Breast epithelium (tissue), 4 donors: ENCODE results near the gene FLOT1. TPM values are rescaled to one million over a fixed set of nuclear protein-coding genes. Genes with fewer than 3 reads are reported as not detected.

Experiments
- DNase-seq, 2 donors: peaks; one replicate each; pipeline ENCODE4 v3.0.0-alpha.2; 2019; ENCODE audit warnings: low spot score in 2 of 2
- H3K27ac ChIP-seq, 2 donors: fragments of 200-600 bp; sonication (generic) in 1 of 2; one replicate each; pipeline ENCODE4 v1.5.1; 2016 to 2019; ENCODE audit warnings: mild to moderate bottlenecking in 1 of 2
- H3K27me3 ChIP-seq, 2 donors: fragments of 200-600 bp; sonication (generic) in 1 of 2; one replicate each; pipeline versions ENCODE4 v1.5.1 to v1.6.0; 2017 to 2019; ENCODE audit warnings: control low read depth in 1 of 2, mild to moderate bottlenecking in 1 of 2
- H3K36me3 ChIP-seq: fragments of 200-600 bp; one replicate; pipeline ENCODE4 v1.5.1; 2019
- H3K4me1 ChIP-seq, 2 donors: fragments of 200-600 bp; sonication (generic); one replicate each; pipeline ENCODE4 v1.5.1; 2016 to 2019; ENCODE audit warnings: control low read depth in 1 of 2
- H3K4me3 ChIP-seq, 3 donors: fragments of 200-600 bp; sonication (generic); 1 replicate in 2 of 3; 2 replicates in 1 of 3; pipeline ENCODE4 v1.5.1; 2016 to 2019; ENCODE audit warnings: mild to moderate bottlenecking in 3 of 3, moderate library complexity in 2 of 3
- H3K9me3 ChIP-seq, 2 donors: fragments of 200-600 bp; sonication (generic) in 1 of 2; one replicate each; pipeline ENCODE4 v1.5.1; 2016 to 2019; ENCODE audit warnings: control low read depth in 1 of 2
- POLR2A ChIP-seq: fragments of 450-650 bp; IDR thresholded peaks from one replicate; pipeline ENCODE4 v1.6.1; 2016; ENCODE audit warnings: antibody characterized with exemption, mild to moderate bottlenecking, moderate library complexity
- POLR2AphosphoS5 ChIP-seq, 3 donors: sonication (generic); formaldehyde crosslinking; IDR thresholded peaks; one replicate each; pipeline ENCODE4 v1.6.1; 2017; ENCODE audit warnings: antibody characterized with exemption in 3 of 3
- intact Hi-C: fragments of 100-400 bp; cut with DNase I; formaldehyde crosslinking; loops from one replicate; pipeline ENCODE4 v1.15.1; 2023; ENCODE audit warnings: low total_unique reads
- total RNA-seq, 3 donors: library from RNA; depleted of rRNA; stranded (reverse); fragments of >200 nt; gene quantifications; one replicate each; pipeline ENCODE4 v1.1.0, GENCODE V29; 2016
- TF ChIP-seq, protein P1 (sequence below), 3 donors: fragments of 450-650 bp; IDR thresholded peaks; one replicate each; pipeline ENCODE4 v1.5.1; 2016 to 2017; ENCODE audit warnings: antibody characterized with exemption in 3 of 3, mild to moderate bottlenecking in 3 of 3, moderate library complexity in 3 of 3

Gene FLOT1
- total RNA-seq, 3 donors from 2014 or later = 80.5 to 171 (median 142) TPM

GRCh38 chr6:30740540-30740870 lies 2.0 kb downstream of the FLOT1 start:
- no peaks in the 10 kb centered on the region for H3K9me3 ChIP-seq
- no peaks in the 10 kb centered on the region for H3K36me3 ChIP-seq
- H3K4me3 ChIP-seq = no peak overlapping the region
- H3K27ac ChIP-seq = peak overlapping the region; percentile 5 to 99
- peaks cover 4 to 29% of the 10 kb centered on the region in 2 donors for H3K4me1 ChIP-seq
- intact Hi-C loops = no loop called here
- TF ChIP-seq POLR2A = no peak
- TF ChIP-seq POLR2AphosphoS5 (IDR thresholded peaks at IDR 0.05) = no peak
- TF ChIP-seq, protein P1, sequence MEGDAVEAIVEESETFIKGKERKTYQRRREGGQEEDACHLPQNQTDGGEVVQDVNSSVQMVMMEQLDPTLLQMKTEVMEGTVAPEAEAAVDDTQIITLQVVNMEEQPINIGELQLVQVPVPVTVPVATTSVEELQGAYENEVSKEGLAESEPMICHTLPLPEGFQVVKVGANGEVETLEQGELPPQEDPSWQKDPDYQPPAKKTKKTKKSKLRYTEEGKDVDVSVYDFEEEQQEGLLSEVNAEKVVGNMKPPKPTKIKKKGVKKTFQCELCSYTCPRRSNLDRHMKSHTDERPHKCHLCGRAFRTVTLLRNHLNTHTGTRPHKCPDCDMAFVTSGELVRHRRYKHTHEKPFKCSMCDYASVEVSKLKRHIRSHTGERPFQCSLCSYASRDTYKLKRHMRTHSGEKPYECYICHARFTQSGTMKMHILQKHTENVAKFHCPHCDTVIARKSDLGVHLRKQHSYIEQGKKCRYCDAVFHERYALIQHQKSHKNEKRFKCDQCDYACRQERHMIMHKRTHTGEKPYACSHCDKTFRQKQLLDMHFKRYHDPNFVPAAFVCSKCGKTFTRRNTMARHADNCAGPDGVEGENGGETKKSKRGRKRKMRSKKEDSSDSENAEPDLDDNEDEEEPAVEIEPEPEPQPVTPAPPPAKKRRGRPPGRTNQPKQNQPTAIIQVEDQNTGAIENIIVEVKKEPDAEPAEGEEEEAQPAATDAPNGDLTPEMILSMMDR (IDR thresholded peaks at IDR 0.05) = no peak
- no peaks in the 10 kb centered on the region for H3K27me3 ChIP-seq
- DNase-seq = no peak

DNA sequence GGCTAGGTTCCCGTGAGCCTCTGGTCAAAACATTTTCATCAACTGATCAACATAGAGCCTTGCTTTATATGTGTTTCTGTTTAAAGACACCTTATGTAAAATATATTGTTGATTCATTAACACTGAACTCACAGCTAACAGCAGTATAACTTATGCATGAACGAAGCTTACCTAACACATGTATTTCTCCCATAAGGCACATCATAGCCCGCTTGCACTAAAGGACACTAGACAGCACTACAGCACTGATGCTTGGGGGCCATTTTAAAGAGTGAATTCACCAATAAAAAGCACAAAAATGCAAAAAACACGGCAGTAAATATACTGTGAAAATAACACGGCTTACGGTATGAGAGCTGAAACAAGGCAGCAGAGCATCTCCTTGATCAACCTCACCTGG lies 4.0 kb downstream of the FLOT1 start:
- intact Hi-C loops = no loop called here
- H3K4me1 ChIP-seq = peaks cover 4 to 29% of the 10 kb centered on the region in 2 donors
- H3K9me3 ChIP-seq = no peaks in the 10 kb centered on the region
- no peak overlapping the region for H3K4me3 ChIP-seq
- H3K27me3 ChIP-seq = no peaks in the 10 kb centered on the region
- no peaks in the 10 kb centered on the region for H3K36me3 ChIP-seq
- TF ChIP-seq POLR2A (no peak), POLR2AphosphoS5 (IDR thresholded peaks at IDR 0.05) (no peak)
- TF ChIP-seq, protein P1 (IDR thresholded peaks at IDR 0.05) = no peak
- no peak overlapping the region for H3K27ac ChIP-seq
- DNase-seq = no peak

GRCh38 chr6:30735668-30736314 lies 6.7 kb downstream of the FLOT1 start:
- DNase-seq = no peak
- Histone ChIP-seq H3K36me3 (no peaks in the 10 kb centered on the region), H3K27ac (no peak overlapping the region), H3K4me1 (peaks cover 4 to 18% of the 10 kb centered on the region in 2 donors), H3K9me3 (no peaks in the 10 kb centered on the region), H3K27me3 (no peaks in the 10 kb centered on the region), H3K4me3 (no peak overlapping the region)
- TF ChIP-seq, protein P1 (IDR thresholded peaks at IDR 0.05) = no peak
- no peak for TF ChIP-seq POLR2AphosphoS5 (IDR thresholded peaks at IDR 0.05)
- TF ChIP-seq POLR2A = no peak
- intact Hi-C loops = no loop called here

DNA sequence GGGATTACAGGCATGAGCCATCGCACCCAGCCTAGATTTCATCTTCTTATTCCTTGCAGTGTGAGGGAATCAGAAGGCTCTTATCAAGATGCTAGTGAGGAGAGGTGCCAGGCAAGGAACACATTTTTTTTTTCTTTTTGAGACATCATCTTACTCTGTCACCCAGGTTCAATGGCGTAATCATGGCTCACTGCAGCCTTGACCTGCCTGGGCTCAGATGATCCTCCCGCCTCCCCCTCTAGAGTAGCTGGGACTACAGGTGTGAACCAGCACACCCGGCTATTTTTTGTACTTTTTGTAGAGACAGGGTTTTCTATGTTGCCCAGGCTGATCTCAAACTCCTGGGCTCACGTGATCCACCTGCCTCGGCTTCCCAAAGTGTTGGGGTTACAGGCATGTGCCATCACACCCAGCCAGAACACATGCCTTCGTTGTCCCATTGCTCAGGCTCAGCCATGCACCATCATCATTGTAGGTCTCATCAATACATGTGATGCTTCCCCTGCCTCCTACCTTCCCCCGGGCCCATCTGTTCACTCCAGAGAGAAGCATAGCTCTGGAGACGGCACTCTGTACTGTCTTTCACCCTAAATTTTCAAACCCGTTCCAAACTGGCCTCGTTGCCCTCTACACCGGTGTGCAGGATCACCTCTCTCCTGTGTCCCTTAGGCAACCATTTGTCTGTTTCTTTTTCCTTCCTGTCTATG lies 10.1 kb downstream of the FLOT1 start:
- no peaks in the 10 kb centered on the region for H3K36me3 ChIP-seq
- no peaks in the 10 kb centered on the region for H3K27me3 ChIP-seq

More for the DNA sequence above, 10.1 kb downstream of the FLOT1 start:
- DNase-seq = no peak
- H3K4me3 ChIP-seq = no peak overlapping the region
- no peaks in the 10 kb centered on the region for H3K9me3 ChIP-seq
- intact Hi-C loops = loop anchor here (5.0 kb wide), 1 partner anchor 990 kb away; no protein-coding TSS in a partner anchor
- H3K27ac ChIP-seq = no peak overlapping the region
- peaks cover 4 to 6% of the 10 kb centered on the region in 2 donors for H3K4me1 ChIP-seq
- no peak for TF ChIP-seq POLR2A
- no peak for TF ChIP-seq POLR2AphosphoS5 (IDR thresholded peaks at IDR 0.05)
- TF ChIP-seq, protein P1 (IDR thresholded peaks at IDR 0.05) = no peak
